ENCODE measurements around the gene GPX7. TPM values are rescaled to one million over a fixed set of nuclear protein-coding genes. Genes with fewer than 3 reads are reported as not detected.
"Not testable (repeated sequence)": the region's sequence is repeated elsewhere in the genome, so short reads cannot be mapped to it uniquely, and the experiment has no call there.

Gene GPX7
- total RNA-seq, result 8.6 TPM

- peak; percentile 19 for DNase-seq (ENCODE audit: low spot score)
These were observed at the start of gene GPX7 for GRCh38 chr1:52601991-52602855. Gene GPX7, plus strand, starts transcription at chr1:52602371. Its CDS starts 39 bp downstream, at chr1:52602410.

DNA sequence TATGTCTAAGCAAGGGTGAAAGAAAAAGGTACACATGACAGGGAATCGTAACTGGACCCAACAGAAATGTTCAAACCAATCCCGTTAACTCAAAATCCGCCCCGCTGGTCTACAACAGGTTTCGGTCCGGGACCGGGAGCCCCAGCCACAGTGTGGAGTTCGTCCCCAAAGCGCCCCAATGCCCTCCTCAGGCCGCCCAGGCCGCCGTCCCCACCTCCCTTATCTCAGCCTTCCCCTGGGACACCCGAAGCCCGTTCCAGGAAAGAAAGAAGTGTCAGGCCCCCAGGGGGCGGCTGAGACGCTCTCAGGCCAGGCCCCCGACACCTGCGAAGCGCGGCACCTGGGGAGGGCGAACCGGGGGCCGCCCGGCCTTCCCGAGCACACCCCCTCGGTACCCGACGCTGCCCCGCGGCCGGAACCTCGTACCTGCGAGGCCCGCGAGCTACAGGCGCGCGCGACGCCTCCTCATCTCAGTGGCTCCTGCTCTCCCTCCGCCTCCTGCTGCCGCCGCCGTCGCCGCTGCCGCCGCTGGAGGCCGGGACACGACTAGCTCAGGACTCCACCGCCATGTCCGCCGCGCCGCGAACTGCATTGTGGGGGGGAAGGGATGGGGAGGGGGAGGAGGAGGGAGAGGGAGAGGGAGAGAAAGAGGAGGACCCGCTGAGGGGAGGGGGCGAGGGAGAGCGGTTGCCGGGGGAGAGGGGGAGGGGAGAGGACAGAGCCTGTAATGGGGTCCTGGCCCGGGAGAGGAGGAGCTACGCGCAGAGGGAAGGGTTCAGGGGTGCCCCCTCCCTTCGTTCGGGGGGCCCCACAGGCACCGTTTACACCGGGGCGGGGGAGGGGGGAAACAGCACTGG is 49.4 kb upstream of the GPX7 start, which contains the start of gene TUT4:
TUT4 (minus strand) TSS at position 588 of the 857 bp plus-strand sequence. CDS start 26,812 bp downstream, outside the sequence.
- DNase-seq (ENCODE audit: low spot score), result peak; percentile 72

DNA sequence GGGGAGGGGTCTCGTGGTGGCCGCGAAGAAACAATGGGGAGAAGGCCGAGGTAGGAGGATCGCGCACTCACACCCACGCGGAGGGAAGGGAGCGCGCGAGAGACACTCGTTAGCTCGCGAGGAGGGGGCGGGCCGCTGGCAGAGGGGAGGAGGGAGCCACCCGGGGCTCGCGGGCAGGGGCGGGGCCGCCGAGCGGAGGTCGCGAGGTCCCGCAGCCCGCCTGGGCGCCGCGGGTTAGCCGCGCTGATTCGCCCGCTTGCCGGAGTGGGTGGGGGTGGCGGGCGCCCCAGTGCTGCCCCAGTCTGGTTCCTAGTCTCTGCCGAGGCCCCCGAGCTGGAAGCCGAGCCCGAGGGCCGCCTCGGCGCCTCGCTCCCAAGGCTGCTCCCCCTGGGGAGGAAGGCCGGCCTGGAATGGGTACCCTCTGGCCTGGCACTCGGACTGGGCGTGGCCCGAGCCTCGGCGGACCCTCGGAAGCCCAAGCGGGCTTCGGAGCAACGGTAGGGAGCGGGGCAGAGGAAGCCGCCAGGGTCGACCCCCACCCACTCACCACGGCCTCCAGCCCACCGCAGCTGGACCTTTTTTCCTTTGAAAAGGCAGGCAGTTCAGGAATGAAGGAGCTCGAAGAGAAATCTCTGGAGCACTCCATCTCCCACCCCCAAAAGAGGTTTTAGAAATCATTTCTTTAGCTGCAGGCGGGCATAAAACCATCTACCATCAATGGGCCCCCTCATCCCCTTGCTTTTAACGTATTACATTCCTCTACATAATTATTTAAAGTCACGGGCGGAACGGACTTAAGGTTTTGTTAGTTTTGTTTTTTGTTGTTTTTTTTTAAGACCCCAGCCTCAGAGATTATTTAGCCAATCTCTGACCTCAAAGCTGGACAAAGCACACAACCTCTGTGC is 48.6 kb upstream of the GPX7 start:
- DNase-seq (ENCODE audit: low spot score), result peak; percentile 81

GRCh38 chr1:52554267-52554640 is 47.9 kb upstream of the GPX7 start:
- DNase-seq (ENCODE audit: low spot score), result no peak

GRCh38 chr1:52554756-52555155 is 47.4 kb upstream of the GPX7 start:
- DNase-seq (ENCODE audit: low spot score), result no peak

GRCh38 chr1:52556641-52557360 is 45.4 kb upstream of the GPX7 start:
- no peak for DNase-seq (ENCODE audit: low spot score)

GRCh38 chr1:52558941-52559340 is 43.2 kb upstream of the GPX7 start:
- DNase-seq (ENCODE audit: low spot score), result no peak

DNA sequence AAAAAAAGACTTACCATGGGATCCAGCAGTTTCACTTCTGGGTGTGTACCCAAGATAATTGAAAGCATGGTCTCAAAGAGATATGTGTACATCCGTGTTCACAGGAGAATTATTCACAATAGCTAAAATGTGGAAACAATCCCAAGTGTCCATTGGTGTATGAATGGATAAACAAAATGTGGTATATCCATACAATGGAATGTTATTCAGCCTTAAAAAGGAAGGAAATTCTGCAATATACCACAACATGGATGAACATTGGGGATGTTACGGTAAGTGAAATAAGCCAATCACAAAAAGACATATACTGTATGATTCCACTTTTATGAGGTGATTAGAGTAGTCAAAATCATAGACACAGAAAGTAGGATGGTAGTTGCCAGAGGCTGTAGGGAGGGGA is 42.3 kb upstream of the GPX7 start:
- no peak for DNase-seq (ENCODE audit: low spot score)

DNA sequence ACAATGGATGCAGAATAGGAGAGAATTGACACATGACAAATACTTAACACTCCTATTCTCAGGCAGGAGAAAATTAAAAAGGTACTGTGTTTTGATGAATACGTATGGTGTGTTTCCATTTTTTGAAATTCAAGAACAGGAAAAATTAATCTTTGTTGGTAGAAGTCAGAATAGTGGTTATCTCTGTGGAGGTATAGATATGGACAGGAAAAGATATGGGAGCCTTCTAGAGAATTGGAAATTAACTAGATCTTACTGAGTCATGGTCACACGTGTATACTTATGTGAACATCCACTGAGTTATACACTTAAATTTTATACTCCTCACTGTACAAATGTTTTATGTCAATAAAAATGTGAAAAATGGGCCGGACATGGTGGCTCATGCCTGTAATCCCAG is 39.4 kb upstream of the GPX7 start:
- no peak for DNase-seq (ENCODE audit: low spot score)

DNA sequence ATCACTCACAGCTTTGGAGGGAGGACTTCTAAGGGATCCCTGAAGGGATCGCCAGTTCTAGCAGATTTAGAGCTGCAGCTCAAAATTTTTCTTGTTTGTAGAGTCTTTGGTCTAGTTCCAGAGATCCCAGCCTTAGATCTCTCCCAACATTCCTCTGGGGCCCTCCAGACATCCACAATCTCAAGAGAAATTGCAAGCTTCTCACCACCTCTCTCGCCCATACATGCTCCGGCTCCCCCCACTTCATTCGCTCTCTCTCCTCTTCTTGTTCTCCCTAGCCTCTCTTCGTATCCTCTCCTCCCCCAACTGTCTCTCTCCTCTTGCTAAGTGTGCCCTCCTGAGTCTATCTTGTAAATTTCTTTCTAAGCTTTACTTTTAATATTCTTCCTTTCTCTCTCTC is 34.2 kb upstream of the GPX7 start:
- DNase-seq (ENCODE audit: low spot score), result no peak

- DNase-seq (ENCODE audit: low spot score), result no peak
These were observed 32.5 kb upstream of the GPX7 start for GRCh38 chr1:52569449-52570210.

GRCh38 chr1:52571783-52572182 is 30.4 kb upstream of the GPX7 start:
- no peak for DNase-seq (ENCODE audit: low spot score)

DNA sequence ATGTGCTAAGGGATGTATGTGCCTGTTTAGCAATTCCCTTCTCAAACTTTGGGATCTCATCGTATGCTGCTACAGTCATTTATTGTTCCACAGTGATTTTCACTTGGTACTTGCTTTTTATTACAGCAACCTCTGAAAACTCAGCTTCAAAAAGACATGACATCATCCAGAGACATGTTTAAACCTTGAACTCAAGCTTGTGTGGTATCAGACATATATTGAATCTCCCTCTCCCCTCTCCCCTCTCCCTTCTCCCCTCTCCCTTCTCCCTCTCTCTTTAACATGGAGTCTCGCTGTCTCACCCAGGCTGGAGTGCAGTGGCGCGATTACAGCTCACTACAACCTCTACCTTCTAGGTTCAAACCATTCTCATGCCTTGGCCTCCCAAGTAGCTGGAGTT is 29.8 kb upstream of the GPX7 start:
- DNase-seq (ENCODE audit: low spot score), result no peak

DNA sequence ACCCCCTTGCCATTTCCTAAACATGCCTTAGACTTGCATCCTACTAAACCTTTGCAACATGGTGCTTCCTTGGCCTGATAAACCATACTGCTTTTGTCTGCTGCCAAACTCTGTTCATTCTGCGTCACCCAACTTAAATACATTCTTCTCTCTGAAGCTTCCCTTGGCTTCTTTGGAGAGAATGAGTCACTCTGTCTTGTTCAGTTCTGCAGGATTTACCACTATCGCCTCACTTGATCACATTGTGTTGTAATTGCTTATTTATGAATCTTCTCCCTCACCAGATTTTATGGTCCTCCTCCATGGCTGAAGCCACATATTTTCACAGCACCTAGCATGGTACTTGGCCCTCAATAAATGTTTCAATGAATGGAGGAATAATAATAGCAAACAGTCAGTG is 27.6 kb upstream of the GPX7 start:
- DNase-seq (ENCODE audit: low spot score), result no peak

DNA sequence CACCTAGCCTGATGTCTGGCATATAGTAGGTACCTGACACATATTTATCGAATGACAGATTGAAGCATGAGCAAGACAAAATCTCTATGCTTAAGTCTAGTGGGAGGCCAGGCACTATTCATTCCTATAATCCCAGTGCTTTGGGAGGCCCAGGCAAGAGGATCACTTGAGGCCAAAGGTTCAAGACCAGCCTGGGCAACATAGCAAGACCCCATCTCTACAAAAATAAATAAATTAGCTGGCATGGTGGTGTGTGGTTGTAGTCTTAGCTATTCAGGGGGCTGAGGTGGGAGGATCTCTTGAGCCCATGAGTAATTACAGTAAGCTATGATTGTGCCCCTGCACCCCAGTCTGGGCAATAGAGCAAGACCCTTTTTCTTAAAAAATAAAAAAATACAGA is 26.1 kb upstream of the GPX7 start:
- DNase-seq (ENCODE audit: low spot score), result no peak

GRCh38 chr1:52578066-52578465 is 24.1 kb upstream of the GPX7 start:
- not testable (repeated sequence) for DNase-seq (ENCODE audit: low spot score)

- DNase-seq (ENCODE audit: low spot score), result no peak
These were observed 22.8 kb upstream of the GPX7 start for GRCh38 chr1:52579415-52579814.

DNA sequence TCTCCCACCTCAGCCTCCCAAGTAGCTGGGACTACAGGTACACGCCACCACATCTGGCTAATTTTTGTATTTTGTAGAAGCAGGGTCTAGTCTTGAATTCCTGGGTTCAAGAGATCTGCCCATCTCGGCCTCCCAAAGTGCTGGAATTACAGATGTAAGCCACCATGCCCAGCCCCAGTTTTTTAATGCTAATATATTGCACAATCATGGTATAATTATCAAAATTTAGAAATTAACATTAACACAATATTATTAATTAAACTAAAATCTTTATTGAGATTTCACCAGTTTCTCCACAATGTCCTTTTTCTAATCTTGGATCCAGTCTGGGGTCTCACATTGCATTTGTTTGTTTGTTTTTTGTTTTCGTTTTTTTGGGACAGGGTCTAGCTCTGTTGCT is 21.9 kb upstream of the GPX7 start:
- no peak for DNase-seq (ENCODE audit: low spot score)

- DNase-seq (ENCODE audit: low spot score), result no peak
These were observed 20.0 kb upstream of the GPX7 start for GRCh38 chr1:52582116-52582696.

GRCh38 chr1:52585474-52585873 is 16.7 kb upstream of the GPX7 start:
- DNase-seq (ENCODE audit: low spot score), result no peak

Measured in mucosa of gallbladder (tissue), 1 donor.